22Rv1 (cell line): ENCODE measurements around the gene TMBIM6.

Source experiments
- ZFX ChIP-seq: fragments of 450-650 bp; IDR thresholded peaks from 2 replicates; pipeline ENCODE4 v1.6.1; 2017; ENCODE audit warnings: antibody characterized with exemption, borderline replicate concordance
- TF ChIP-seq, protein P1 (sequence below): fragments of 450-650 bp; IDR thresholded peaks from 2 replicates; pipeline ENCODE4 v1.5.1; 2017; ENCODE audit warnings: mild to moderate bottlenecking

DNA sequence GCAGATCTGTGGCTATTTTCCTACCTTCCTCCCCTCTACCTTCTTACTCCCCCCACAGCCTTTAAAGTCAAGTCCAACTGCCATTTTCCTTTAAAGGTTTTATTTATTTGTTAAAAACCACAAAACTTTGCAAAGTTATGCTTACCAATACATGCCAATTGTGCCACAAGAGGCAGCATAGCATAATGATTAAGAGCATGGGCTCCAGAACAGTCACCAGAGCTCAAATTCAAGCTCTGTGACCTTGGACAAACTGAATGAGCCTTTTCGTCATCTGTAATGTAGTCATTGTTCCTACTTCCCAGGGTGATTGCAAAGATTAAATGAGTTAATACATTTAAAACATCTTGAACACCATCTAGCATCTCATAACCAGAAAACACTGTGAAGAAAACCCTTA is 21.1 kb upstream of the TMBIM6 start:
- TF ChIP-seq, protein P1, sequence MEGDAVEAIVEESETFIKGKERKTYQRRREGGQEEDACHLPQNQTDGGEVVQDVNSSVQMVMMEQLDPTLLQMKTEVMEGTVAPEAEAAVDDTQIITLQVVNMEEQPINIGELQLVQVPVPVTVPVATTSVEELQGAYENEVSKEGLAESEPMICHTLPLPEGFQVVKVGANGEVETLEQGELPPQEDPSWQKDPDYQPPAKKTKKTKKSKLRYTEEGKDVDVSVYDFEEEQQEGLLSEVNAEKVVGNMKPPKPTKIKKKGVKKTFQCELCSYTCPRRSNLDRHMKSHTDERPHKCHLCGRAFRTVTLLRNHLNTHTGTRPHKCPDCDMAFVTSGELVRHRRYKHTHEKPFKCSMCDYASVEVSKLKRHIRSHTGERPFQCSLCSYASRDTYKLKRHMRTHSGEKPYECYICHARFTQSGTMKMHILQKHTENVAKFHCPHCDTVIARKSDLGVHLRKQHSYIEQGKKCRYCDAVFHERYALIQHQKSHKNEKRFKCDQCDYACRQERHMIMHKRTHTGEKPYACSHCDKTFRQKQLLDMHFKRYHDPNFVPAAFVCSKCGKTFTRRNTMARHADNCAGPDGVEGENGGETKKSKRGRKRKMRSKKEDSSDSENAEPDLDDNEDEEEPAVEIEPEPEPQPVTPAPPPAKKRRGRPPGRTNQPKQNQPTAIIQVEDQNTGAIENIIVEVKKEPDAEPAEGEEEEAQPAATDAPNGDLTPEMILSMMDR = peak; percentile 27
- TF ChIP-seq ZFX = no peak
